ENCODE results near the gene HOXC12.
A peak's percentile ranks its signal among the peaks of the same experiment; 100 is the strongest.

Gene HOXC12

DNA sequence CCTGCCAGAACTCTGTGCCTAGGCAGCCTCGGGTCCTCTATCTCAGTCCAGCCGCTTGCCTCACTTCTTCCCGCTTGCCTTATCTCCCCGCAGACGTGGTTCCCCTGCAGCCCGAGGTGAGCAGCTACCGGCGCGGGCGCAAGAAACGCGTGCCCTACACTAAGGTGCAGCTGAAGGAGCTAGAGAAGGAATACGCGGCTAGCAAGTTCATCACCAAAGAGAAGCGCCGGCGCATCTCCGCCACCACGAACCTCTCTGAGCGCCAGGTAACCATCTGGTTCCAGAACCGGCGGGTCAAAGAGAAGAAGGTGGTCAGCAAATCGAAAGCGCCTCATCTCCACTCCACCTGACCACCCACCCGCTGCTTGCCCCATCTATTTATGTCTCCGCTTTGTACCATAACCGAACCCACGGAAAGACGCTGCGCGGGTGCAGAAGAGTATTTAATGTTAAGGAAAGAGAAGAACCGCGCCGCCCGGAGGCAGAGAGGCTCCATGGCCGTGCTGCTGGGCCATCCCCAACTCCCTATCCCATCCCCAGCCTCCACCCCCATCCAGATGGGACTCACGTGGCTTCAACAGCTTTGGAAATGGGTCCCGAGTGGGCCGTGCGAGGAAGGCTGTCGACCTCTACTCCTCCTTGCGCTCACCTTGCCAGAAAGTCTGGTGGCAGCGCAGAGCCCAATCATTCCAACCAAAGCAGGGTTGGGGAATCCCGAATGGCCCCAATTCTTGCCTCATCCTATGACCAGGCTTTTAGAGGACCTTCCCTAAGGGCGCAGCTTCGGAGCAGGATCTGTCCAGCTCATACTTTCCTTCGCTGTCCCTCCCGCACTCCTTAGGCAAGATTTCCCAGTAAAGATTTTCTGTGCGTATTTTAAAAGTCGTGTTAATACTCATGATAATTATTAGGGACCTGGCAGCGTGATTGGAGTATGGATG, 9.5 kb upstream of the HOXC12 start:
- TF ChIP-seq, protein P1, sequence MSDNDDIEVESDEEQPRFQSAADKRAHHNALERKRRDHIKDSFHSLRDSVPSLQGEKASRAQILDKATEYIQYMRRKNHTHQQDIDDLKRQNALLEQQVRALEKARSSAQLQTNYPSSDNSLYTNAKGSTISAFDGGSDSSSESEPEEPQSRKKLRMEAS (IDR thresholded peaks at IDR 0.05), result no peak

DNA sequence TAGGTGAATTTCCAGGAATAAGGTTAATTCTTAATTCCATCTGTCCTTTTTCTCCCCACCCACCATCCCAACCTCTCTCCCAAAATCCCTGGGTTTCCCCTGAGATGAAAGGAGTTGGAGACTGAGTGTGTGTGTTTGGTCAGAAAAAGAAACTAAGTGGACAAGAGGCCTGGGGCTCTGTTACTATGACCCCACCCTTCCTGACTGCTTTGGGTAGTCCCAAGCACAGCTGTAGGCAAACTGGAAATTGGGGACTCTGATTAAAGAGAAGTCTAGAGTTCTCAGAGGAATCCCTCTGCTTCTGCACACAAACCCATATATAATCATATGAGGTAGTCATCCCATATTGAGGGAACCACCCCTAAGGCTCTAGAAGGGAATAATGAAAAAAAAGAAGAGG, 7.0 kb upstream of the HOXC12 start:
- TF ChIP-seq ZBTB7A (IDR thresholded peaks at IDR 0.05; ENCODE audit: low read depth) (no peak), NFIC (IDR thresholded peaks at IDR 0.05) (no peak), CEBPB (IDR thresholded peaks at IDR 0.05) (no peak), TCF12 (IDR thresholded peaks at IDR 0.05; ENCODE audit: low read depth) (no peak), TEAD4 (IDR thresholded peaks at IDR 0.05) (no peak), TAF1 (IDR thresholded peaks at IDR 0.05; ENCODE audit: low read depth) (no peak), EP300 (IDR thresholded peaks at IDR 0.05; ENCODE audit: borderline replicate concordance) (no peak)
- TF ChIP-seq, protein P2, sequence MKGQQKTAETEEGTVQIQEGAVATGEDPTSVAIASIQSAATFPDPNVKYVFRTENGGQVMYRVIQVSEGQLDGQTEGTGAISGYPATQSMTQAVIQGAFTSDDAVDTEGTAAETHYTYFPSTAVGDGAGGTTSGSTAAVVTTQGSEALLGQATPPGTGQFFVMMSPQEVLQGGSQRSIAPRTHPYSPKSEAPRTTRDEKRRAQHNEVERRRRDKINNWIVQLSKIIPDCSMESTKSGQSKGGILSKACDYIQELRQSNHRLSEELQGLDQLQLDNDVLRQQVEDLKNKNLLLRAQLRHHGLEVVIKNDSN (IDR thresholded peaks at IDR 0.05), result no peak
- TF ChIP-seq, protein P1 (IDR thresholded peaks at IDR 0.05), result no peak

DNA sequence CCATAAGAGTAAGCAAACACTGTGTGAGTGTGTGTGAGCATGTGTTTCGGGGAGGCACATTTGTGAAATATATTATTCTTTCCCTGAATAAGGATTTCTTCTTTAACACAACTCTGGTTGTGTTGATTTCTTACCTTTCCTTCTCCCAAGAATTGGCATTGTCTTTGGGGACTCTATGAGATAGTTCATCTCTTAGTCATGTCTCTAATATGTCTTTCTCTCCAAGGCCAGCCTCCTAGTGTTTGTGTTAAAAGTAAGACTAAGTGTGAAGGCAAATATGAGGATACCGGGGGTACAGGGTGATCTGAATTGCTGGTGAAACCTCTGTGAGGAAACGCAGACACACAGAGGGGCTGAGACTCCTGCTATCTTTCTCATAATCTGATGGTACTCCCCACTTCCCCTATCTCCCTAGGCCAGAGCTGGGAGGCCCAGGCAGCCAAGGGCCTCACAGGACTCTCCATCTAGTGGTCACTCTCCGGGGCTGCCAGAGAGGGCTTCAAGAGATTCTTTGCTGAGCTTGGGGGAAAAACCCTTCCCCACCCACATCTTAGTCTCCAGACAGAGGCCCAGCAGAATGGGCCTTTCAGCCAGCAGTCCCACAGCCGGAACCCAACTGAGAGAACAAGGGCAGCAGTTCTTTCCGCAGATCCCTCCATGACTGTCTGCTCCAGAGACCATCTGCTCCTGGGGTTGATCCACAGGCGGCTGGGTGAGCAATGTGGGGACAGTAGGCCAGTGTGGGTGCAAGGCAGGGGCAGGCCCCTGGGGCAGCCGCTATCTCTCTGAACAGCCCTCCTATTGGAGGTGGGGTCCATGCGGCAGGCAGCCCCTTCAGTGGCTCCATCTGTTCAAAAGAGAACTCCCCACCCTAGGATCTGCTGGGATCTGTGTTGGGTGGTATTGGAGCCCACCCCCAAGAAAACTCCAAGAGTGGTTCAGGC, 5.8 kb upstream of the HOXC12 start:
- TF ChIP-seq RAD21 (IDR thresholded peaks at IDR 0.05; ENCODE audit: low read depth) (no peak), CEBPB (IDR thresholded peaks at IDR 0.05) (no peak), YY1 (IDR thresholded peaks at IDR 0.05; ENCODE audit: low read depth) (no peak), EGR1 (IDR thresholded peaks at IDR 0.05) (no peak), TCF12 (IDR thresholded peaks at IDR 0.05; ENCODE audit: low read depth) (no peak), TAF1 (IDR thresholded peaks at IDR 0.05; ENCODE audit: low read depth) (no peak), ZBTB7A (IDR thresholded peaks at IDR 0.05; ENCODE audit: low read depth) (no peak), FOXM1 (IDR thresholded peaks at IDR 0.05; ENCODE audit: borderline replicate concordance, low read depth) (no peak), EP300 (IDR thresholded peaks at IDR 0.05; ENCODE audit: borderline replicate concordance) (no peak), CREB1 (IDR thresholded peaks at IDR 0.05; ENCODE audit: low read depth) (no peak), NFIC (IDR thresholded peaks at IDR 0.05) (no peak), TEAD4 (IDR thresholded peaks at IDR 0.05) (no peak)
- TF ChIP-seq, protein P3, sequence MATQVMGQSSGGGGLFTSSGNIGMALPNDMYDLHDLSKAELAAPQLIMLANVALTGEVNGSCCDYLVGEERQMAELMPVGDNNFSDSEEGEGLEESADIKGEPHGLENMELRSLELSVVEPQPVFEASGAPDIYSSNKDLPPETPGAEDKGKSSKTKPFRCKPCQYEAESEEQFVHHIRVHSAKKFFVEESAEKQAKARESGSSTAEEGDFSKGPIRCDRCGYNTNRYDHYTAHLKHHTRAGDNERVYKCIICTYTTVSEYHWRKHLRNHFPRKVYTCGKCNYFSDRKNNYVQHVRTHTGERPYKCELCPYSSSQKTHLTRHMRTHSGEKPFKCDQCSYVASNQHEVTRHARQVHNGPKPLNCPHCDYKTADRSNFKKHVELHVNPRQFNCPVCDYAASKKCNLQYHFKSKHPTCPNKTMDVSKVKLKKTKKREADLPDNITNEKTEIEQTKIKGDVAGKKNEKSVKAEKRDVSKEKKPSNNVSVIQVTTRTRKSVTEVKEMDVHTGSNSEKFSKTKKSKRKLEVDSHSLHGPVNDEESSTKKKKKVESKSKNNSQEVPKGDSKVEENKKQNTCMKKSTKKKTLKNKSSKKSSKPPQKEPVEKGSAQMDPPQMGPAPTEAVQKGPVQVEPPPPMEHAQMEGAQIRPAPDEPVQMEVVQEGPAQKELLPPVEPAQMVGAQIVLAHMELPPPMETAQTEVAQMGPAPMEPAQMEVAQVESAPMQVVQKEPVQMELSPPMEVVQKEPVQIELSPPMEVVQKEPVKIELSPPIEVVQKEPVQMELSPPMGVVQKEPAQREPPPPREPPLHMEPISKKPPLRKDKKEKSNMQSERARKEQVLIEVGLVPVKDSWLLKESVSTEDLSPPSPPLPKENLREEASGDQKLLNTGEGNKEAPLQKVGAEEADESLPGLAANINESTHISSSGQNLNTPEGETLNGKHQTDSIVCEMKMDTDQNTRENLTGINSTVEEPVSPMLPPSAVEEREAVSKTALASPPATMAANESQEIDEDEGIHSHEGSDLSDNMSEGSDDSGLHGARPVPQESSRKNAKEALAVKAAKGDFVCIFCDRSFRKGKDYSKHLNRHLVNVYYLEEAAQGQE (IDR thresholded peaks at IDR 0.05; ENCODE audit: low read depth), result no peak
- TF ChIP-seq, protein P2 (IDR thresholded peaks at IDR 0.05), result no peak
- TF ChIP-seq, protein P1 (IDR thresholded peaks at IDR 0.05), result no peak

DNA sequence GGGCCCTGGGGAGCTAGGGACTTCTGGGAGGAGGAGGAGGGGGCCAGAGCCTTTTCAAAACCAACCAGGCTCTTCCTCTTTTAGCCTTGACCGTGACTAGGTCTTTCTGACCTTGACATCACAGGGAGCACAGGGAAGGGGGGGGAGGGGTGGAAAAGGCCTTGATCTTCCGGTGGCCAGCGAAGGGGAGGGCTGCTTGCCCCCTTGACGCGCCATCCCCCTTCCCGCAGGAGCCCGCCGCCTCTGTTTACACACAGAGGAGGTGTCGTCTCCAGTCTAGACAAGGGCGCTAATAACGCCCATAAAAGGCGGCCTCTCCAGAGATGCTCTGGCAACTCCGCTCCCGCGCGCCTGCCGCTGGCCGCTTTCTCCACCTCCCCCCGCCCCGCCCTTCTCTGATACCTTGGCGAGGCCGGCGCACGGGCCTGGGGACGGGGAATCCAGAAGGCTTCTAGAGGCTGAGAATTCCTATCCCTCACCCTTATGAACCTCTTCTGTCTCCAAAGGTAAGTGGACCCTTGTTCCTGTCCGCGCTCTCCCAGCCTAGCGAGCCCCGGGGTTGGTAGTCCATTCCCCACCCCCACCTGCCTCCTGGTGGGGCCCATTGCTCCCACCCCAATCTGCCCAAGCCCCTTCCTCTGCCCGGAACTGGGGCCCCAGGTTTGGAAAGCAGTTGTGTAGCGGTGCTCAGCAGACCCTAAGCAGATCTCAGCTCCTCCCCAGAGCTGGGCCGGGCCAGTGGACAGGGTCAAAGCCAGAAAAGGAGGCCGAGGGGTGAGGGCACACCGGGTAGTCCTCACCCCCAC, 4.9 kb upstream of the HOXC12 start:
- TF ChIP-seq ZBTB7A (IDR thresholded peaks at IDR 0.05; ENCODE audit: low read depth) (no peak), CEBPB (IDR thresholded peaks at IDR 0.05) (no peak), TCF12 (IDR thresholded peaks at IDR 0.05; ENCODE audit: low read depth) (no peak), CREB1 (IDR thresholded peaks at IDR 0.05; ENCODE audit: low read depth) (no peak), EP300 (IDR thresholded peaks at IDR 0.05; ENCODE audit: borderline replicate concordance) (no peak), FOXM1 (IDR thresholded peaks at IDR 0.05; ENCODE audit: borderline replicate concordance, low read depth) (no peak), TAF1 (IDR thresholded peaks at IDR 0.05; ENCODE audit: low read depth) (no peak), NFIC (IDR thresholded peaks at IDR 0.05) (no peak), TEAD4 (IDR thresholded peaks at IDR 0.05) (no peak), YY1 (IDR thresholded peaks at IDR 0.05; ENCODE audit: low read depth) (no peak)
- TF ChIP-seq, protein P1 (IDR thresholded peaks at IDR 0.05), result no peak
- TF ChIP-seq, protein P2 (IDR thresholded peaks at IDR 0.05), result no peak

DNA sequence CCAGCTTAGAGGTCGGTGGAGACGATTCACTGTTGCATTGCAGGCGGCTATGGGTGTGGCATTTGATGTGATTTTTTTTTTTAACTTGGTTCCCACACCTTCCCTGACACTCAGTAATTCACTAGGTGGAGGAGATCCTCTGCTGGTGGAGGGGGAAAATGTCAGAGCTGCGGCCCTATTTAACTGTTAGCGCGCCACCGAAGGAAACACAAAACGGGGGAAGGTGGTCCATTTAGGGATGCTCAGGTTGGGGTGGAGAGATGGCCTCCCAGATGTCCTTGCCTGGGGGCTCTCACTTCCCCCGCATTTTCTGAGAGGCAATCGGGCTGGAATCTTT, 4.3 kb upstream of the HOXC12 start:
- TF ChIP-seq NFIC (IDR thresholded peaks at IDR 0.05) (no peak), RAD21 (IDR thresholded peaks at IDR 0.05; ENCODE audit: low read depth) (peak; percentile 25)
